Neutrophil (primary cell): Measurements from ENCODE around the gene KDM7A.

ENCODE experiments used
- H3K27ac ChIP-seq: fragments of 200-600 bp; sonication (generic); 2 replicates; pipeline ENCODE4 v1.5.1; 2016; ENCODE audit warnings: mild to moderate bottlenecking, moderate library complexity
- H3K27me3 ChIP-seq: fragments of 200-600 bp; sonication (generic); 2 replicates; pipeline ENCODE4 v1.6.0; 2016; ENCODE audit warnings: mild to moderate bottlenecking
- H3K36me3 ChIP-seq: fragments of 200-600 bp; sonication (generic); 2 replicates; pipeline ENCODE4 v1.5.1; 2017
- H3K4me1 ChIP-seq, 2 experiments: fragments of 200-600 bp in 1 of 2; sonication (generic) in 1 of 2; 1 replicate in 1 of 2; 2 replicates in 1 of 2; pipeline versions ENCODE4 v1.5.1 to v1.6.1; 2013 to 2016; ENCODE audit warnings: low read depth in 1 of 2, low read length in 1 of 2, mild to moderate bottlenecking in 1 of 2, moderate library complexity in 1 of 2; ENCODE audit not compliant: control insufficient read depth in 1 of 2, insufficient read depth in 1 of 2
- H3K4me3 ChIP-seq, 2 experiments: fragments of 200-600 bp in 1 of 2; sonication (generic) in 1 of 2; 1 replicate in 1 of 2; 2 replicates in 1 of 2; pipeline ENCODE4 v1.5.1; 2013 to 2016; ENCODE audit warnings: low read depth in 1 of 2, low read length in 1 of 2, mild to moderate bottlenecking in 1 of 2, moderate library complexity in 1 of 2
- H3K9me3 ChIP-seq: fragments of 200-600 bp; sonication (generic); 2 replicates; pipeline ENCODE4 v1.5.1; 2016
- CTCF ChIP-seq: fragments of 200-600 bp; sonication (generic); IDR thresholded peaks from 2 replicates; pipeline ENCODE4 v1.5.1; 2016; ENCODE audit warnings: antibody characterized with exemption

Gene KDM7A

GRCh38 chr7:140153666-140154161 lies 23.1 kb downstream of the KDM7A start:
- no peak overlapping the region for H3K27ac ChIP-seq
- no peak for TF ChIP-seq CTCF
- H3K9me3 ChIP-seq, result no peaks in the 10 kb centered on the region
- H3K27me3 ChIP-seq, result no peaks in the 10 kb centered on the region
- H3K4me1 ChIP-seq, result peaks cover 8 to 17% of the 10 kb centered on the region in 2 experiments
- no peak overlapping the region for H3K4me3 ChIP-seq
- H3K36me3 ChIP-seq, result peaks cover 22% of the 10 kb centered on the region

- Histone ChIP-seq H3K36me3 (peaks cover 7% of the 10 kb centered on the region), H3K9me3 (no peaks in the 10 kb centered on the region), H3K4me3 (no peak overlapping the region), H3K27me3 (no peaks in the 10 kb centered on the region), H3K4me1 (no peaks in the 10 kb centered on the region), H3K27ac (peak overlapping the region; percentile 33)
- no peak for TF ChIP-seq CTCF
Measured at GRCh38 chr7:140146574-140146973, 30.2 kb downstream of the KDM7A start.

GRCh38 chr7:140145709-140146108 lies 31.1 kb downstream of the KDM7A start:
- no peak for TF ChIP-seq CTCF
- H3K4me3 ChIP-seq, result no peak overlapping the region

GRCh38 chr7:140144821-140145220 lies 32.0 kb downstream of the KDM7A start:
- Histone ChIP-seq H3K27ac (no peak overlapping the region), H3K27me3 (no peaks in the 10 kb centered on the region), H3K36me3 (peaks cover 7% of the 10 kb centered on the region), H3K4me3 (no peak overlapping the region), H3K4me1 (no peaks in the 10 kb centered on the region), H3K9me3 (no peaks in the 10 kb centered on the region)
- no peak for TF ChIP-seq CTCF

More at GRCh38 chr7:140145709-140146108, 31.1 kb downstream of the KDM7A start:
- no peaks in the 10 kb centered on the region for H3K9me3 ChIP-seq
- peaks cover 7% of the 10 kb centered on the region for H3K36me3 ChIP-seq
- no peaks in the 10 kb centered on the region for H3K27me3 ChIP-seq
- peak overlapping the region; percentile 33 for H3K27ac ChIP-seq
- no peaks in the 10 kb centered on the region for H3K4me1 ChIP-seq

GRCh38 chr7:140143997-140144396 lies 32.8 kb downstream of the KDM7A start:
- no peak for TF ChIP-seq CTCF
- H3K36me3 ChIP-seq, result peaks cover 10% of the 10 kb centered on the region
- H3K4me1 ChIP-seq, result no peaks in the 10 kb centered on the region
- H3K9me3 ChIP-seq, result no peaks in the 10 kb centered on the region
- H3K4me3 ChIP-seq, result no peak overlapping the region
- H3K27me3 ChIP-seq, result no peaks in the 10 kb centered on the region
- no peak overlapping the region for H3K27ac ChIP-seq

- TF ChIP-seq CTCF, result no peak
- Histone ChIP-seq H3K4me1 (no peaks in the 10 kb centered on the region), H3K9me3 (no peaks in the 10 kb centered on the region), H3K27ac (no peak overlapping the region), H3K27me3 (no peaks in the 10 kb centered on the region), H3K4me3 (no peak overlapping the region), H3K36me3 (peaks cover 30% of the 10 kb centered on the region)
Measured at GRCh38 chr7:140142031-140142430, 34.8 kb downstream of the KDM7A start.
